ENCODE results near the gene N4BP2L2.

DNA sequence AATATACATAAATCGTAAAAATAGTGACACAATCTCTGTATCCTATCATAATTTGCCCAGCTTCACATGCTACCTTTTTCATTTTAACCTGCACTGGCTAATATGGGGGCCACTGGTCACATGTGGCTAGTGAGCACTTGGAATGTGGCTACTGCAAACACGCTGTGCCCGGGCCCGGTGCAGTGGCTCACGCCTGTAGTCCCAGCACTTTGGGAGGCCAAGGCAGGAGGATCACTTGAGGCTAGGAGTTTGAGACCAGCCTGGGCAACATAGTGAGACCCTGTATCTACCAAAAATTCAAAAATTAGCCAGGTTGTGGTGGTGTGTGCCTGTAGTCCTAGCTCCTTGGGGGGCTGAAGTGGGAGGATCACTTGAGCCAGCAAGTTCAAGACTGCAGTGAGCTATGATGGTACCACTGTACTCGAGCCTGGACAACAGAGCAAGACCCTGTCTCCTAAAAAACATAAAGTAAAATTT is 109.1 kb downstream of the N4BP2L2 start:
- TF ChIP-seq POLR2A (IDR thresholded peaks at IDR 0.05) (no peak), CTCF (IDR thresholded peaks at IDR 0.05) (no peak), POLR2AphosphoS5 (IDR thresholded peaks at IDR 0.05) (no peak)

Data from breast epithelium (tissue), 3 donors.